IMR-90 (cell line): ENCODE data around the gene TAAR2. TPM values are rescaled to one million over a fixed set of nuclear protein-coding genes. Genes with fewer than 3 reads are reported as not detected.

ENCODE experiments used
- ATAC-seq: fragments of 200-7000 bp; cut with Tn5 transposase; 2 replicates; pipeline ENCODE4 v1.9.1; 2020; ENCODE audit warnings: low read depth, mild to moderate bottlenecking, moderate library complexity
- BruUV-seq: library from RNA; stranded (reverse); fragments of 400-500 nt; replicated peaks from 2 replicates; lab custom pipeline; 2021; lab: Mats Ljungman, UMichigan
- CTCF ChIA-PET: fragments of 300-600 bp; formaldehyde crosslinking; extraction: SDS; loops from one replicate; lab custom pipeline; 2021; ENCODE audit warnings: antibody characterized with exemption; lab: Yijun Ruan, JAX
- POLR2A ChIA-PET: fragments of 300-600 bp; sonication (Branson Sonifier 250); formaldehyde crosslinking; loops from one replicate; lab custom pipeline; 2022; ENCODE audit warnings: antibody characterized with exemption; ENCODE audit not compliant: unreplicated experiment; lab: Charles Lee
- DNase-seq: peaks from one replicate; pipeline ENCODE4 v3.0.0; 2013
- H2AFZ ChIP-seq: replicated peaks from 2 replicates; pipeline ENCODE3; 2013; ENCODE audit warnings: low read length, mild to moderate bottlenecking; ENCODE audit not compliant: poor library complexity
- H2AK5ac ChIP-seq: 2 replicates; pipeline ENCODE4 v1.6.1; 2013; ENCODE audit warnings: low read depth, low read length, inconsistent platforms
- H2AK9ac ChIP-seq: replicated peaks from 2 replicates; pipeline ENCODE3; 2013; ENCODE audit warnings: mild to moderate bottlenecking, low read depth, low read length, moderate library complexity; ENCODE audit not compliant: poor library complexity
- H2BK120ac ChIP-seq: 2 replicates; pipeline ENCODE4 v1.6.1; 2013; ENCODE audit warnings: low read depth, low read length, inconsistent platforms
- H2BK15ac ChIP-seq: 3 replicates; pipeline ENCODE4 v1.6.1; 2013; ENCODE audit warnings: low read depth, low read length, inconsistent platforms
- H2BK20ac ChIP-seq: 2 replicates; pipeline ENCODE4 v1.6.1; 2013; ENCODE audit warnings: low read depth, mild to moderate bottlenecking, inconsistent platforms, low read length, moderate library complexity
- H2BK5ac ChIP-seq: 2 replicates; pipeline ENCODE4 v1.6.1; 2013; ENCODE audit warnings: mild to moderate bottlenecking, low read depth, low read length, inconsistent platforms; ENCODE audit not compliant: poor library complexity, severe bottlenecking
- H3K14ac ChIP-seq: replicated peaks from 2 replicates; pipeline ENCODE4 v1.6.1; 2013; ENCODE audit warnings: low read depth, low read length, inconsistent platforms
- H3K18ac ChIP-seq: 2 replicates; pipeline ENCODE4 v1.6.1; 2013; ENCODE audit warnings: low read depth, low read length, control low read depth
- H3K23ac ChIP-seq: 2 replicates; pipeline ENCODE4 v1.6.1; 2013; ENCODE audit warnings: low read depth, low read length, inconsistent platforms
- H3K27ac ChIP-seq: 2 replicates; pipeline ENCODE4 v1.5.1; 2013; ENCODE audit warnings: mild to moderate bottlenecking, control low read depth, low read length; ENCODE audit not compliant: insufficient read depth
- H3K27me3 ChIP-seq: 2 replicates; pipeline ENCODE4 v1.6.1; 2013; ENCODE audit warnings: low read length; ENCODE audit not compliant: control insufficient read depth, insufficient read depth
- H3K36me3 ChIP-seq: 2 replicates; pipeline ENCODE4 v1.6.1; 2013; ENCODE audit warnings: low read length, mixed read lengths; ENCODE audit not compliant: control insufficient read depth, insufficient read depth
- H3K4ac ChIP-seq: 2 replicates; pipeline ENCODE4 v1.6.1; 2013; ENCODE audit warnings: low read depth, low read length, inconsistent platforms
- H3K4me1 ChIP-seq: 2 replicates; pipeline ENCODE4 v1.6.1; 2013; ENCODE audit warnings: low read length, mixed read lengths; ENCODE audit not compliant: control insufficient read depth, insufficient read depth
- H3K4me2 ChIP-seq: 2 replicates; pipeline ENCODE4 v1.6.1; 2013; ENCODE audit warnings: low read depth, mild to moderate bottlenecking, control low read depth, low read length, moderate library complexity
- H3K4me3 ChIP-seq: 2 replicates; pipeline ENCODE4 v1.5.1; 2013; ENCODE audit warnings: low read depth, mild to moderate bottlenecking, control low read depth, low read length, moderate library complexity; ENCODE audit not compliant: insufficient read depth
- H3K56ac ChIP-seq: 2 replicates; pipeline ENCODE4 v1.6.1; 2013; ENCODE audit warnings: low read length, inconsistent platforms; ENCODE audit not compliant: insufficient read depth; ENCODE audit errors: extremely low read depth
- H3K79me1 ChIP-seq, 2 experiments: 2 replicates each; pipeline ENCODE4 v1.6.1; 2013; ENCODE audit warnings: low read length in 2 of 2, inconsistent platforms in 1 of 2, low read depth in 1 of 2
- H3K9ac ChIP-seq: 2 replicates; pipeline ENCODE4 v1.6.1; 2013; ENCODE audit warnings: low read depth, low read length, control low read depth
- H3K9me1 ChIP-seq: 2 replicates; pipeline ENCODE4 v1.6.1; 2013; ENCODE audit warnings: low read length, inconsistent platforms; ENCODE audit not compliant: insufficient read depth
- H3K9me3 ChIP-seq: 2 replicates; pipeline ENCODE4 v1.6.1; 2013; ENCODE audit warnings: low read length; ENCODE audit not compliant: control insufficient read depth, insufficient read depth
- H4K20me1 ChIP-seq: 2 replicates; pipeline ENCODE4 v1.6.1; 2013; ENCODE audit warnings: low read length, inconsistent platforms; ENCODE audit not compliant: insufficient read depth
- H4K5ac ChIP-seq: 2 replicates; pipeline ENCODE4 v1.6.1; 2013; ENCODE audit warnings: mild to moderate bottlenecking, low read depth, low read length, control low read depth
- H4K8ac ChIP-seq, 2 experiments: 2 replicates each; pipeline ENCODE4 v1.6.1; 2013; ENCODE audit warnings: low read depth in 2 of 2, low read length in 2 of 2, control low read depth in 1 of 2, inconsistent platforms in 1 of 2
- H4K91ac ChIP-seq: 2 replicates; pipeline ENCODE4 v1.6.1; 2013; ENCODE audit warnings: low read depth, low read length, inconsistent platforms; ENCODE audit not compliant: insufficient read depth
- BHLHE40 ChIP-seq: fragments of 150-350 bp; IDR thresholded peaks from 2 replicates; pipeline ENCODE4 v1.6.1; 2016; ENCODE audit warnings: mild to moderate bottlenecking, low read depth, low read length
- CEBPB ChIP-seq: IDR thresholded peaks from 2 replicates; pipeline ENCODE4 v1.6.1; 2012; ENCODE audit warnings: low read depth, low read length, improper control_type of control experiment
- CHD1 ChIP-seq: IDR thresholded peaks from 2 replicates; pipeline ENCODE4 v1.6.1; 2012; ENCODE audit warnings: low read depth, low read length, improper control_type of control experiment
- CTCF ChIP-seq: conservative IDR thresholded peaks from 2 replicates; pipeline ENCODE4 v1.5.1; 2012; ENCODE audit warnings: mild to moderate bottlenecking, low read depth, low read length, improper control_type of control experiment
- FOS ChIP-seq: fragments of 150-350 bp; IDR thresholded peaks from 2 replicates; pipeline ENCODE4 v1.6.1; 2016; ENCODE audit warnings: low read depth, low read length
- MAFK ChIP-seq: IDR thresholded peaks from 2 replicates; pipeline ENCODE4 v1.6.1; 2012; ENCODE audit warnings: low read depth, low read length, improper control_type of control experiment
- MAZ ChIP-seq: IDR thresholded peaks from 2 replicates; pipeline ENCODE4 v1.6.1; 2012; ENCODE audit warnings: low read depth, mild to moderate bottlenecking, low read length, improper control_type of control experiment, moderate library complexity, borderline replicate concordance
- MXI1 ChIP-seq: IDR thresholded peaks from 2 replicates; pipeline ENCODE4 v1.6.1; 2012; ENCODE audit warnings: low read depth, mild to moderate bottlenecking, low read length, moderate library complexity, borderline replicate concordance
- NFE2L2 ChIP-seq: fragments of 150-350 bp; IDR thresholded peaks from 2 replicates; pipeline ENCODE4 v1.6.1; 2016; ENCODE audit warnings: low read depth, mild to moderate bottlenecking, low read length
- POLR2A ChIP-seq: IDR thresholded peaks from 2 replicates; pipeline ENCODE4 v1.6.1; 2012; ENCODE audit warnings: mild to moderate bottlenecking, low read depth, low read length
- RAD21 ChIP-seq: IDR thresholded peaks from 2 replicates; pipeline ENCODE4 v1.6.1; 2012; ENCODE audit warnings: low read length, improper control_type of control experiment
- RCOR1 ChIP-seq: IDR thresholded peaks from 2 replicates; pipeline ENCODE4 v1.6.1; 2012; ENCODE audit warnings: mild to moderate bottlenecking, low read length, improper control_type of control experiment; ENCODE audit not compliant: insufficient replicate concordance
- RFX5 ChIP-seq: IDR thresholded peaks from 2 replicates; pipeline ENCODE4 v1.8.0; 2012; ENCODE audit warnings: low read depth, mild to moderate bottlenecking, low read length, moderate library complexity
- SMC3 ChIP-seq: fragments of 150-350 bp; IDR thresholded peaks from 2 replicates; pipeline ENCODE4 v1.6.1; 2016; ENCODE audit warnings: low read depth, mild to moderate bottlenecking, antibody characterized with exemption, low read length, moderate library complexity
- USF2 ChIP-seq: fragments of 150-350 bp; IDR thresholded peaks from 2 replicates; pipeline ENCODE4 v1.6.1; 2017; ENCODE audit warnings: mild to moderate bottlenecking, antibody characterized with exemption, low read length, low read depth
- WGBS, 2 experiments: methylation state at CpG; one replicate each; pipeline versions ENCODE4 v1.1.5 to v1.1.7; 2013; ENCODE audit warnings: missing lambda C conversion rate in 2 of 2; ENCODE audit not compliant: insufficient read length in 1 of 2; ENCODE audit errors: extremely low coverage in 2 of 2; 5-methylcytosine and 5-hydroxymethylcytosine counted together
- dilution Hi-C: fragments of 300-500 bp; cut with HindIII; formaldehyde crosslinking; loops from one replicate; pipeline ENCODE4 v1.14.3; 2018; ENCODE audit warnings: low sequenced_read_pairs; ENCODE audit not compliant: unreplicated experiment
- in situ Hi-C: fragments of 300-500 bp; cut with MboI; formaldehyde crosslinking; loops from 3 replicates; pipeline ENCODE4 v1.14.3; 2019; ENCODE audit warnings: low sequenced_read_pairs, inconsistent platforms, mixed read lengths
- intact Hi-C: fragments of 100-400 bp; cut with micrococcal nuclease; formaldehyde crosslinking; loops from 2 replicates; pipeline ENCODE4 v1.10.0; 2022
- polyA plus RNA-seq, 3 experiments: library from polyadenylated mRNA; depleted of rRNA; stranded (reverse); fragments of >200 nt; gene quantifications; 2 replicates each; pipeline ENCODE4 v1.2.3, GENCODE V29; 2012; ENCODE audit warnings: low replicate concordance in 1 of 3
- total RNA-seq: library from RNA; depleted of rRNA; stranded (reverse); fragments of >200 nt; gene quantifications from 2 replicates; pipeline ENCODE4 v1.2.3, GENCODE V29; 2012
- TF ChIP-seq, protein P1 (sequence below): fragments of 150-350 bp; IDR thresholded peaks from 2 replicates; pipeline ENCODE4 v1.6.1; 2016; ENCODE audit warnings: low read depth, mild to moderate bottlenecking, low read length, moderate library complexity, borderline replicate concordance

The TAAR2 gene
- total and polyA plus RNA-seq, 2 of the 4 experiments (the other 2 are of a cell fraction): not detected

GRCh38 chr6:132569170-132569569 lies 54.9 kb downstream of the TAAR2 start:
- no peaks in the 10 kb centered on the region for H3K4me1 ChIP-seq
- no peak overlapping the region for H3K9ac ChIP-seq
- CTCF ChIA-PET: no interaction called here
- H3K9me3 ChIP-seq: no peaks in the 10 kb centered on the region
- H4K20me1 ChIP-seq: no peaks in the 10 kb centered on the region
- H3K27ac ChIP-seq: no peak overlapping the region
- H3K79me1 ChIP-seq: no peaks in the 10 kb centered on the region
- H3K18ac ChIP-seq: no peak overlapping the region
- H3K27me3 ChIP-seq: peaks cover 37% of the 10 kb centered on the region
- in situ Hi-C loops: no loop called here
- no peak overlapping the region for H3K4me2 ChIP-seq
- no TSS peak for BruUV-seq
- H2BK120ac ChIP-seq: no peak overlapping the region
- H4K91ac ChIP-seq: no peak overlapping the region
- TF ChIP-seq RCOR1: no peak
- TF ChIP-seq MAZ: no peak
- TF ChIP-seq CTCF: no peak
- no peak for TF ChIP-seq USF2
- no peak for TF ChIP-seq RAD21
- TF ChIP-seq BHLHE40: no peak
- no peak for TF ChIP-seq MAFK
- no peak for TF ChIP-seq CEBPB
- TF ChIP-seq FOS: no peak
- TF ChIP-seq NFE2L2: no peak
- TF ChIP-seq SMC3: no peak
- TF ChIP-seq RFX5: no peak
- TF ChIP-seq CHD1: no peak
- TF ChIP-seq, protein P1, sequence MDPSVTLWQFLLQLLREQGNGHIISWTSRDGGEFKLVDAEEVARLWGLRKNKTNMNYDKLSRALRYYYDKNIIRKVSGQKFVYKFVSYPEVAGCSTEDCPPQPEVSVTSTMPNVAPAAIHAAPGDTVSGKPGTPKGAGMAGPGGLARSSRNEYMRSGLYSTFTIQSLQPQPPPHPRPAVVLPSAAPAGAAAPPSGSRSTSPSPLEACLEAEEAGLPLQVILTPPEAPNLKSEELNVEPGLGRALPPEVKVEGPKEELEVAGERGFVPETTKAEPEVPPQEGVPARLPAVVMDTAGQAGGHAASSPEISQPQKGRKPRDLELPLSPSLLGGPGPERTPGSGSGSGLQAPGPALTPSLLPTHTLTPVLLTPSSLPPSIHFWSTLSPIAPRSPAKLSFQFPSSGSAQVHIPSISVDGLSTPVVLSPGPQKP: no peak
- TF ChIP-seq MXI1: no peak
- TF ChIP-seq POLR2A: no peak
- no peak overlapping the region for H2BK15ac ChIP-seq
- no peak overlapping the region for H2AK5ac ChIP-seq
- no peak overlapping the region for H2BK20ac ChIP-seq
- H2BK5ac ChIP-seq: no peak overlapping the region
- H4K8ac ChIP-seq: no peak overlapping the region
- WGBS, 2 experiments: 16% methylated on average over 2 of the region's 4 CpGs; no CpG with 5 or more reads in 1 of the 2 experiments
- ATAC-seq (no peak), DNase-seq (no peak)
- POLR2A ChIA-PET: no interaction called here
- no peaks in the 10 kb centered on the region for H3K36me3 ChIP-seq
- H3K56ac ChIP-seq: no peak overlapping the region
- no peak overlapping the region for H2AFZ ChIP-seq
- H2AK9ac ChIP-seq: no peak overlapping the region
- no peak overlapping the region for H3K4ac ChIP-seq
- H3K4me3 ChIP-seq: no peak overlapping the region
- H4K5ac ChIP-seq: no peak overlapping the region
- H3K14ac ChIP-seq: no peak overlapping the region
- dilution Hi-C loops: no loop called here
- intact Hi-C loops: no loop called here
- H3K9me1 ChIP-seq: no peaks in the 10 kb centered on the region
- H3K23ac ChIP-seq: no peak overlapping the region
